BLaER1 (cell line): ENCODE data around the gene FCGR2B.
"Not testable (repeated sequence)": the region's sequence is repeated elsewhere in the genome, so short reads cannot be mapped to it uniquely, and the experiment has no call there.

Source experiments
- H3K27ac ChIP-seq: shearing (Covaris generic); formaldehyde crosslinking; 2 replicates; pipeline ENCODE4 v1.8.1; 2022
- H3K27me3 ChIP-seq: shearing (Covaris generic); formaldehyde crosslinking; 2 replicates; pipeline ENCODE4 v1.8.1; 2022
- H3K36me3 ChIP-seq: shearing (Covaris generic); formaldehyde crosslinking; 2 replicates; pipeline ENCODE4 v1.8.1; 2022
- H3K4me1 ChIP-seq: shearing (Covaris generic); formaldehyde crosslinking; 2 replicates; pipeline ENCODE4 v1.8.1; 2022
- H3K4me2 ChIP-seq: shearing (Covaris generic); formaldehyde crosslinking; 2 replicates; pipeline ENCODE4 v1.8.1; 2022
- H3K4me3 ChIP-seq: shearing (Covaris generic); formaldehyde crosslinking; 2 replicates; pipeline ENCODE4 v1.8.1; 2022
- H3K9ac ChIP-seq: shearing (Covaris generic); formaldehyde crosslinking; 2 replicates; pipeline ENCODE4 v1.8.1; 2022
- H3K9me3 ChIP-seq: shearing (Covaris generic); formaldehyde crosslinking; 2 replicates; pipeline ENCODE4 v1.8.1; 2022
- H4K20me1 ChIP-seq: shearing (Covaris generic); formaldehyde crosslinking; 2 replicates; pipeline ENCODE4 v1.8.1; 2022
- Cebpa-rat ChIP-seq: shearing (Covaris generic); IDR thresholded peaks from 2 replicates; pipeline ENCODE4 v1.8.1; 2022

The FCGR2B gene

GRCh38 chr1:161663569-161663968, 626 bp downstream of the FCGR2B start:
- H3K9ac ChIP-seq, H3K4me2 ChIP-seq: not testable (repeated sequence)

GRCh38 chr1:161664689-161665088, 1.7 kb downstream of the FCGR2B start:
- H3K4me1 ChIP-seq, H3K9ac ChIP-seq, H3K27ac ChIP-seq, H4K20me1 ChIP-seq, H3K4me3 ChIP-seq, H3K36me3 ChIP-seq, H3K4me2 ChIP-seq, H3K27me3 ChIP-seq, H3K9me3 ChIP-seq: not testable (repeated sequence)

More at GRCh38 chr1:161663569-161663968, 626 bp downstream of the FCGR2B start:
- not testable (repeated sequence) for H3K27me3 ChIP-seq, H3K4me3 ChIP-seq, H3K27ac ChIP-seq, H3K36me3 ChIP-seq, H3K4me1 ChIP-seq, H3K9me3 ChIP-seq, H4K20me1 ChIP-seq

- H4K20me1 ChIP-seq, H3K36me3 ChIP-seq, H3K9ac ChIP-seq, H3K27ac ChIP-seq, H3K27me3 ChIP-seq, H3K4me3 ChIP-seq, H3K9me3 ChIP-seq, H3K4me1 ChIP-seq: not testable (repeated sequence)
- peak overlapping the region; percentile 39 for H3K4me2 ChIP-seq
These were observed 8.4 kb downstream of the FCGR2B start for GRCh38 chr1:161671045-161672020.

GRCh38 chr1:161673437-161673836, 10.5 kb downstream of the FCGR2B start:
- not testable (repeated sequence) for H3K36me3 ChIP-seq, H4K20me1 ChIP-seq, H3K27me3 ChIP-seq, H3K4me1 ChIP-seq, H3K9ac ChIP-seq, H3K27ac ChIP-seq, H3K9me3 ChIP-seq, H3K4me2 ChIP-seq, H3K4me3 ChIP-seq

GRCh38 chr1:161674447-161674846, 11.5 kb downstream of the FCGR2B start:
- not testable (repeated sequence) for H3K36me3 ChIP-seq, H3K4me2 ChIP-seq, H4K20me1 ChIP-seq, H3K4me1 ChIP-seq, H3K9ac ChIP-seq, H3K27me3 ChIP-seq, H3K9me3 ChIP-seq, H3K27ac ChIP-seq, H3K4me3 ChIP-seq

GRCh38 chr1:161674908-161675307, 12.0 kb downstream of the FCGR2B start:
- not testable (repeated sequence) for H3K36me3 ChIP-seq, H3K4me2 ChIP-seq, H3K27ac ChIP-seq

GRCh38 chr1:161676441-161676840, 13.5 kb downstream of the FCGR2B start:
- no peak overlapping the region for H3K27ac ChIP-seq
- H3K9me3 ChIP-seq, result no peaks in the 10 kb centered on the region
- H3K4me1 ChIP-seq, result peaks cover 3% of the 10 kb centered on the region
- no peaks in the 10 kb centered on the region for H4K20me1 ChIP-seq
- no peaks in the 10 kb centered on the region for H3K27me3 ChIP-seq
- no peak overlapping the region for H3K4me2 ChIP-seq
- H3K36me3 ChIP-seq, result no peaks in the 10 kb centered on the region
- H3K4me3 ChIP-seq, result no peak overlapping the region
- no peak for TF ChIP-seq Cebpa-rat
- no peak overlapping the region for H3K9ac ChIP-seq

More at GRCh38 chr1:161674908-161675307, 12.0 kb downstream of the FCGR2B start:
- H3K9me3 ChIP-seq, H3K4me3 ChIP-seq, H4K20me1 ChIP-seq, H3K9ac ChIP-seq, H3K27me3 ChIP-seq, H3K4me1 ChIP-seq: not testable (repeated sequence)

- Histone ChIP-seq H3K36me3 (no peaks in the 10 kb centered on the region), H3K4me1 (no peaks in the 10 kb centered on the region), H3K9me3 (no peaks in the 10 kb centered on the region), H3K4me2 (no peak overlapping the region), H3K27ac (no peak overlapping the region), H4K20me1 (no peaks in the 10 kb centered on the region), H3K9ac (no peak overlapping the region), H3K27me3 (no peaks in the 10 kb centered on the region), H3K4me3 (no peak overlapping the region)
- no peak for TF ChIP-seq Cebpa-rat
These were observed 14.2 kb downstream of the FCGR2B start for GRCh38 chr1:161676958-161677689.

- H3K4me3 ChIP-seq, result no peak overlapping the region
- no peaks in the 10 kb centered on the region for H4K20me1 ChIP-seq
- no peak overlapping the region for H3K4me2 ChIP-seq
- no peak overlapping the region for H3K27ac ChIP-seq
- no peaks in the 10 kb centered on the region for H3K4me1 ChIP-seq
- no peaks in the 10 kb centered on the region for H3K36me3 ChIP-seq
- no peak for TF ChIP-seq Cebpa-rat
- no peaks in the 10 kb centered on the region for H3K9me3 ChIP-seq
- no peak overlapping the region for H3K9ac ChIP-seq
- no peaks in the 10 kb centered on the region for H3K27me3 ChIP-seq
These were observed 15.6 kb downstream of the FCGR2B start for GRCh38 chr1:161678500-161678899.

- H3K4me2 ChIP-seq, result no peak overlapping the region
- H3K27ac ChIP-seq, result no peak overlapping the region
- no peaks in the 10 kb centered on the region for H3K4me1 ChIP-seq
- no peak for TF ChIP-seq Cebpa-rat
- H3K27me3 ChIP-seq, result no peaks in the 10 kb centered on the region
- H3K4me3 ChIP-seq, result no peak overlapping the region
- H3K9me3 ChIP-seq, result no peaks in the 10 kb centered on the region
- no peaks in the 10 kb centered on the region for H3K36me3 ChIP-seq
- H3K9ac ChIP-seq, result no peak overlapping the region
- no peaks in the 10 kb centered on the region for H4K20me1 ChIP-seq
These were observed 18.9 kb downstream of the FCGR2B start for GRCh38 chr1:161681879-161682278.
